Neuron (in vitro differentiated cells): ENCODE results near the gene SLC27A3.

Experiments used
- H2AFZ ChIP-seq: one replicate; pipeline ENCODE4 v1.6.1; 2013; ENCODE audit warnings: low read depth, mild to moderate bottlenecking, inconsistent platforms, low read length, moderate library complexity
- H3K27me3 ChIP-seq: one replicate; pipeline ENCODE4 v1.6.1; 2013; ENCODE audit warnings: low read length; ENCODE audit not compliant: insufficient read depth
- H3K36me3 ChIP-seq: one replicate; pipeline ENCODE4 v1.6.1; 2013; ENCODE audit warnings: low read length; ENCODE audit not compliant: insufficient read depth
- H3K4me1 ChIP-seq: one replicate; pipeline ENCODE4 v1.6.1; 2013; ENCODE audit warnings: low read length; ENCODE audit not compliant: insufficient read depth
- H3K4me3 ChIP-seq: 2 replicates; pipeline ENCODE4 v1.5.1; 2013; ENCODE audit warnings: mild to moderate bottlenecking, low read length, moderate library complexity
- H3K9me3 ChIP-seq: one replicate; pipeline ENCODE4 v1.6.1; 2013; ENCODE audit warnings: low read length

SLC27A3 gene

GRCh38 chr1:153770797-153771196 is 4.4 kb upstream of the SLC27A3 start:
- H3K9me3 ChIP-seq: no peaks in the 10 kb centered on the region
- H3K27me3 ChIP-seq: no peaks in the 10 kb centered on the region
- no peaks in the 10 kb centered on the region for H3K4me1 ChIP-seq
- H3K4me3 ChIP-seq: no peak overlapping the region
- no peak overlapping the region for H2AFZ ChIP-seq
- peaks cover 70% of the 10 kb centered on the region for H3K36me3 ChIP-seq

GRCh38 chr1:153771261-153771660 is 3.9 kb upstream of the SLC27A3 start:
- Histone ChIP-seq H3K4me1 (no peaks in the 10 kb centered on the region), H3K27me3 (no peaks in the 10 kb centered on the region), H3K9me3 (no peaks in the 10 kb centered on the region), H3K4me3 (no peak overlapping the region), H3K36me3 (peaks cover 70% of the 10 kb centered on the region), H2AFZ (no peak overlapping the region)

GRCh38 chr1:153771841-153772593 is 3.2 kb upstream of the SLC27A3 start:
- no peaks in the 10 kb centered on the region for H3K27me3 ChIP-seq
- H3K4me1 ChIP-seq: no peaks in the 10 kb centered on the region
- peaks cover 70% of the 10 kb centered on the region for H3K36me3 ChIP-seq

GRCh38 chr1:153773096-153773921 is 1.9 kb upstream of the SLC27A3 start:
- peaks cover 65% of the 10 kb centered on the region for H3K36me3 ChIP-seq
- H2AFZ ChIP-seq: no peak overlapping the region
- no peaks in the 10 kb centered on the region for H3K27me3 ChIP-seq
- H3K4me3 ChIP-seq: no peak overlapping the region
- H3K4me1 ChIP-seq: no peaks in the 10 kb centered on the region
- no peaks in the 10 kb centered on the region for H3K9me3 ChIP-seq

More at GRCh38 chr1:153771841-153772593, 3.2 kb upstream of the SLC27A3 start:
- Histone ChIP-seq H2AFZ (no peak overlapping the region), H3K4me3 (no peak overlapping the region), H3K9me3 (no peaks in the 10 kb centered on the region)

- Histone ChIP-seq H3K4me1 (no peaks in the 10 kb centered on the region), H3K27me3 (no peaks in the 10 kb centered on the region), H3K36me3 (peaks cover 63% of the 10 kb centered on the region), H3K9me3 (no peaks in the 10 kb centered on the region), H3K4me3 (no peak overlapping the region), H2AFZ (no peak overlapping the region)
Observed at GRCh38 chr1:153774026-153774595, 1.1 kb upstream of the SLC27A3 start.

- H3K4me3 ChIP-seq: no peak overlapping the region
- no peaks in the 10 kb centered on the region for H3K9me3 ChIP-seq
- no peak overlapping the region for H2AFZ ChIP-seq
- no peaks in the 10 kb centered on the region for H3K27me3 ChIP-seq
- no peaks in the 10 kb centered on the region for H3K4me1 ChIP-seq
- peaks cover 50% of the 10 kb centered on the region for H3K36me3 ChIP-seq
Observed at GRCh38 chr1:153775458-153776327, 486 bp downstream of the SLC27A3 start.

GRCh38 chr1:153776352-153776751 is 1.1 kb downstream of the SLC27A3 start:
- Histone ChIP-seq H3K4me3 (no peak overlapping the region), H3K4me1 (no peaks in the 10 kb centered on the region), H3K9me3 (no peaks in the 10 kb centered on the region), H3K27me3 (no peaks in the 10 kb centered on the region), H3K36me3 (peaks cover 47% of the 10 kb centered on the region), H2AFZ (no peak overlapping the region)

- Histone ChIP-seq H2AFZ (no peak overlapping the region), H3K4me3 (no peak overlapping the region), H3K4me1 (no peaks in the 10 kb centered on the region), H3K9me3 (no peaks in the 10 kb centered on the region), H3K27me3 (no peaks in the 10 kb centered on the region), H3K36me3 (peaks cover 44% of the 10 kb centered on the region)
Observed at GRCh38 chr1:153776845-153777370, 1.7 kb downstream of the SLC27A3 start.

- H3K4me3 ChIP-seq: no peak overlapping the region
- no peak overlapping the region for H2AFZ ChIP-seq
- H3K36me3 ChIP-seq: peaks cover 37% of the 10 kb centered on the region
- no peaks in the 10 kb centered on the region for H3K27me3 ChIP-seq
- no peaks in the 10 kb centered on the region for H3K4me1 ChIP-seq
- H3K9me3 ChIP-seq: no peaks in the 10 kb centered on the region
Observed at GRCh38 chr1:153777648-153778047, 2.4 kb downstream of the SLC27A3 start.

GRCh38 chr1:153778051-153778823 is 3.0 kb downstream of the SLC27A3 start:
- H3K36me3 ChIP-seq: peaks cover 31% of the 10 kb centered on the region
- peaks cover 3% of the 10 kb centered on the region for H3K4me1 ChIP-seq
- no peaks in the 10 kb centered on the region for H3K27me3 ChIP-seq
- no peak overlapping the region for H2AFZ ChIP-seq
- no peaks in the 10 kb centered on the region for H3K9me3 ChIP-seq
- H3K4me3 ChIP-seq: no peak overlapping the region

- H3K4me3 ChIP-seq: no peak overlapping the region
- H3K27me3 ChIP-seq: no peaks in the 10 kb centered on the region
- peaks cover 24% of the 10 kb centered on the region for H3K36me3 ChIP-seq
- no peaks in the 10 kb centered on the region for H3K9me3 ChIP-seq
- no peak overlapping the region for H2AFZ ChIP-seq
- H3K4me1 ChIP-seq: peaks cover 6% of the 10 kb centered on the region
Observed at GRCh38 chr1:153778824-153779519, 3.8 kb downstream of the SLC27A3 start.
